ENCODE data around the gene TENT5C. TPM values are rescaled to one million over a fixed set of nuclear protein-coding genes. Genes with fewer than 3 reads are reported as not detected.
A peak's percentile ranks its signal among the peaks of the same experiment; 100 is the strongest.

The TENT5C gene
- total RNA-seq, 5 donors from 2014 or later (not counting 1 experiment from before 2014, with no cell fraction given), result 7.6 to 133 (median 11.2) TPM

- Histone ChIP-seq H3K9me3 (no peaks in the 10 kb centered on the region), H3K27ac (ENCODE audit: low read length) (no peak overlapping the region), H3K4me3 (ENCODE audit: control insufficient read depth in 1 of 2, extremely low read depth in 1 of 2, low read length in 1 of 2) (no peak overlapping the region), H3K27me3 (replicated peaks in 1 of 2; ENCODE audit: control insufficient read depth in 2 of 2, extremely low read depth in 1 of 2, insufficient read depth in 2 of 2, low read length in 1 of 2) (no peaks in the 10 kb centered on the region), H3K4me1 (ENCODE audit: control insufficient read depth in 1 of 2, extremely low read depth in 1 of 2, insufficient read depth in 2 of 2, low read length in 2 of 2) (peaks cover 0 to 11% of the 10 kb centered on the region in 2 experiments), H3K36me3 (ENCODE audit: control insufficient read depth in 2 of 2, extremely low read depth in 1 of 2, insufficient read depth in 1 of 2, low read length in 1 of 2) (no peaks in the 10 kb centered on the region)
- no CpG with 5 or more reads among the region's 3 CpGs for whole genome bisulfite sequencing (ENCODE audit: insufficient coverage)
- H3K4me3 Mint-ChIP-seq, result no peak overlapping the region
- ChIA-PET POLR2A (no interaction called here), CTCF (interaction anchor here in 1 of 2 donors (1.5 kb wide), 1 partner anchor 38 kb away, joined by 5 read pairs; no protein-coding TSS in a partner anchor)
- peaks cover 20 to 40% (median 33%) of the 10 kb centered on the region in 3 donors for H3K4me1 Mint-ChIP-seq
- H3K27ac Mint-ChIP-seq, result no peak overlapping the region
- no peak for DNase-seq
- ATAC-seq (replicated peaks in 1 of 4), result no peak
- peaks cover 0 to 22% of the 10 kb centered on the region in 2 donors for H3K27me3 Mint-ChIP-seq
- no peaks in the 10 kb centered on the region for H3K36me3 Mint-ChIP-seq
- no peaks in the 10 kb centered on the region for H3K9me3 Mint-ChIP-seq
Measured at GRCh38 chr1:117635805-117636204, 30.0 kb downstream of the TENT5C start.

GRCh38 chr1:117636637-117637425 lies 31.0 kb downstream of the TENT5C start:
- H3K4me3 ChIP-seq (ENCODE audit: control insufficient read depth in 1 of 2, extremely low read depth in 1 of 2, low read length in 1 of 2), result no peak overlapping the region
- Mint-ChIP-seq H3K27ac (no peak overlapping the region), H3K9me3 (no peaks in the 10 kb centered on the region), H3K4me3 (no peak overlapping the region), H3K27me3 (peaks cover 0 to 22% of the 10 kb centered on the region in 2 donors), H3K36me3 (no peaks in the 10 kb centered on the region), H3K4me1 (peaks cover 20 to 35% (median 27%) of the 10 kb centered on the region in 3 donors)
- peak in 2 of 4 experiments; percentile 23 to 24 for ATAC-seq (replicated peaks in 1 of 4)
- H3K27me3 ChIP-seq (replicated peaks in 1 of 2; ENCODE audit: control insufficient read depth in 2 of 2, extremely low read depth in 1 of 2, insufficient read depth in 2 of 2, low read length in 1 of 2), result no peaks in the 10 kb centered on the region
- no peak for DNase-seq
- ChIA-PET CTCF (no interaction called here), POLR2A (no interaction called here)
- H3K9me3 ChIP-seq, result no peaks in the 10 kb centered on the region
- peaks cover 0 to 11% of the 10 kb centered on the region in 2 experiments for H3K4me1 ChIP-seq (ENCODE audit: control insufficient read depth in 1 of 2, extremely low read depth in 1 of 2, insufficient read depth in 2 of 2, low read length in 2 of 2)
- no peaks in the 10 kb centered on the region for H3K36me3 ChIP-seq (ENCODE audit: control insufficient read depth in 2 of 2, extremely low read depth in 1 of 2, insufficient read depth in 1 of 2, low read length in 1 of 2)
- H3K27ac ChIP-seq (ENCODE audit: low read length), result no peak overlapping the region
- 100% methylated on average over 3 of the region's 8 CpGs for WGBS (ENCODE audit: insufficient coverage)

GRCh38 chr1:117638141-117638540 lies 32.3 kb downstream of the TENT5C start:
- no peaks in the 10 kb centered on the region for H3K36me3 Mint-ChIP-seq
- ChIA-PET CTCF (interaction anchor here in 1 of 2 donors (1.3 kb wide), 1 partner anchor 25 kb away, joined by 3 read pairs; no protein-coding TSS in a partner anchor), POLR2A (interaction anchor here in 1 of 2 donors (0.6 kb wide), 1 partner anchor 82 kb away, joined by 3 read pairs; no protein-coding TSS in a partner anchor)
- 40% methylated on average over 1 of the region's 1 CpG for WGBS (ENCODE audit: insufficient coverage)
- no peaks in the 10 kb centered on the region for H3K9me3 ChIP-seq
- ATAC-seq (replicated peaks in 1 of 4) (no peak), DNase-seq (no peak)
- no peak overlapping the region for H3K4me3 ChIP-seq (ENCODE audit: control insufficient read depth in 1 of 2, extremely low read depth in 1 of 2, low read length in 1 of 2)
- peaks cover 0 to 11% of the 10 kb centered on the region in 2 experiments for H3K4me1 ChIP-seq (ENCODE audit: control insufficient read depth in 1 of 2, extremely low read depth in 1 of 2, insufficient read depth in 2 of 2, low read length in 2 of 2)
- peaks cover 12 to 24% (median 18%) of the 10 kb centered on the region in 3 donors for H3K4me1 Mint-ChIP-seq
- H3K27me3 Mint-ChIP-seq, result peaks cover 0 to 22% of the 10 kb centered on the region in 2 donors
- H3K27ac Mint-ChIP-seq, result no peak overlapping the region
- no peaks in the 10 kb centered on the region for H3K27me3 ChIP-seq (replicated peaks in 1 of 2; ENCODE audit: control insufficient read depth in 2 of 2, extremely low read depth in 1 of 2, insufficient read depth in 2 of 2, low read length in 1 of 2)
- H3K36me3 ChIP-seq (ENCODE audit: control insufficient read depth in 2 of 2, extremely low read depth in 1 of 2, insufficient read depth in 1 of 2, low read length in 1 of 2), result no peaks in the 10 kb centered on the region
- no peaks in the 10 kb centered on the region for H3K9me3 Mint-ChIP-seq
- no peak overlapping the region for H3K27ac ChIP-seq (ENCODE audit: low read length)
- H3K4me3 Mint-ChIP-seq, result no peak overlapping the region

- Histone ChIP-seq H3K27ac (ENCODE audit: low read length) (no peak overlapping the region), H3K36me3 (ENCODE audit: control insufficient read depth in 2 of 2, extremely low read depth in 1 of 2, insufficient read depth in 1 of 2, low read length in 1 of 2) (no peaks in the 10 kb centered on the region), H3K9me3 (no peaks in the 10 kb centered on the region), H3K4me1 (ENCODE audit: control insufficient read depth in 1 of 2, extremely low read depth in 1 of 2, insufficient read depth in 2 of 2, low read length in 2 of 2) (peaks cover 3 to 8% of the 10 kb centered on the region in 2 experiments), H3K4me3 (ENCODE audit: control insufficient read depth in 1 of 2, extremely low read depth in 1 of 2, low read length in 1 of 2) (no peak overlapping the region), H3K27me3 (replicated peaks in 1 of 2; ENCODE audit: control insufficient read depth in 2 of 2, extremely low read depth in 1 of 2, insufficient read depth in 2 of 2, low read length in 1 of 2) (no peaks in the 10 kb centered on the region)
- Mint-ChIP-seq H3K4me3 (no peak overlapping the region), H3K4me1 (peaks cover 13 to 21% (median 15%) of the 10 kb centered on the region in 3 donors), H3K27me3 (peaks cover 0 to 22% of the 10 kb centered on the region in 2 donors), H3K27ac (no peak overlapping the region), H3K9me3 (no peaks in the 10 kb centered on the region), H3K36me3 (no peaks in the 10 kb centered on the region)
- CTCF ChIA-PET, result interaction anchor here in 1 of 2 donors (0.7 to 1.3 kb wide), 2 partner anchors 10 to 24 kb away, joined by 3 read pairs; no protein-coding TSS in a partner anchor
- ATAC-seq (replicated peaks in 1 of 4) (no peak), DNase-seq (no peak)
- 95% methylated on average over 3 of the region's 4 CpGs for WGBS (ENCODE audit: insufficient coverage)
- POLR2A ChIA-PET, result no interaction called here
Measured at GRCh38 chr1:117638759-117639158, 32.9 kb downstream of the TENT5C start.

GRCh38 chr1:117639741-117640140 lies 33.9 kb downstream of the TENT5C start:
- no peak overlapping the region for H3K27ac Mint-ChIP-seq
- Histone ChIP-seq H3K27ac (ENCODE audit: low read length) (no peak overlapping the region), H3K36me3 (ENCODE audit: control insufficient read depth in 2 of 2, extremely low read depth in 1 of 2, insufficient read depth in 1 of 2, low read length in 1 of 2) (no peaks in the 10 kb centered on the region), H3K27me3 (replicated peaks in 1 of 2; ENCODE audit: control insufficient read depth in 2 of 2, extremely low read depth in 1 of 2, insufficient read depth in 2 of 2, low read length in 1 of 2) (no peaks in the 10 kb centered on the region), H3K4me3 (ENCODE audit: control insufficient read depth in 1 of 2, extremely low read depth in 1 of 2, low read length in 1 of 2) (no peak overlapping the region), H3K9me3 (no peaks in the 10 kb centered on the region), H3K4me1 (ENCODE audit: control insufficient read depth in 1 of 2, extremely low read depth in 1 of 2, insufficient read depth in 2 of 2, low read length in 2 of 2) (peaks cover 3 to 14% of the 10 kb centered on the region in 2 experiments)
- WGBS (ENCODE audit: insufficient coverage), result 100% methylated on average over 1 of the region's 4 CpGs
- peaks cover 15 to 27% (median 22%) of the 10 kb centered on the region in 3 donors for H3K4me1 Mint-ChIP-seq
- no peak overlapping the region for H3K4me3 Mint-ChIP-seq
- peaks cover 0 to 27% of the 10 kb centered on the region in 2 donors for H3K27me3 Mint-ChIP-seq
- DNase-seq (no peak), ATAC-seq (replicated peaks in 1 of 4) (no peak)
- no peaks in the 10 kb centered on the region for H3K9me3 Mint-ChIP-seq
- CTCF ChIA-PET, result no interaction called here
- no peaks in the 10 kb centered on the region for H3K36me3 Mint-ChIP-seq
- POLR2A ChIA-PET, result interaction anchor here in 1 of 2 donors (0.6 kb wide), 1 partner anchor 111 kb away, joined by 3 read pairs; no protein-coding TSS in a partner anchor

GRCh38 chr1:117641536-117641935 lies 35.7 kb downstream of the TENT5C start:
- Mint-ChIP-seq H3K36me3 (no peaks in the 10 kb centered on the region), H3K27ac (no peak overlapping the region), H3K9me3 (no peaks in the 10 kb centered on the region), H3K27me3 (peaks cover 0 to 24% of the 10 kb centered on the region in 2 donors), H3K4me3 (no peak overlapping the region), H3K4me1 (peaks cover 10 to 18% (median 17%) of the 10 kb centered on the region in 3 donors)
- Histone ChIP-seq H3K9me3 (no peaks in the 10 kb centered on the region), H3K4me3 (ENCODE audit: control insufficient read depth in 1 of 2, extremely low read depth in 1 of 2, low read length in 1 of 2) (no peak overlapping the region), H3K36me3 (ENCODE audit: control insufficient read depth in 2 of 2, extremely low read depth in 1 of 2, insufficient read depth in 1 of 2, low read length in 1 of 2) (no peaks in the 10 kb centered on the region), H3K4me1 (ENCODE audit: control insufficient read depth in 1 of 2, extremely low read depth in 1 of 2, insufficient read depth in 2 of 2, low read length in 2 of 2) (peaks cover 3 to 16% of the 10 kb centered on the region in 2 experiments), H3K27ac (ENCODE audit: low read length) (no peak overlapping the region), H3K27me3 (replicated peaks in 1 of 2; ENCODE audit: control insufficient read depth in 2 of 2, extremely low read depth in 1 of 2, insufficient read depth in 2 of 2, low read length in 1 of 2) (peaks cover 0 to 9% of the 10 kb centered on the region in 2 experiments)
- ATAC-seq (replicated peaks in 1 of 4), result no peak
- CTCF ChIA-PET, result interaction anchor here in 1 of 2 donors (1.3 kb wide), 1 partner anchor 35 kb away, joined by 5 read pairs; no protein-coding TSS in a partner anchor
- WGBS (ENCODE audit: insufficient coverage), result 100% methylated on average over 1 of the region's 3 CpGs
- DNase-seq, result no peak
- POLR2A ChIA-PET, result interaction anchor here in 1 of 2 donors (0.6 kb wide), 1 partner anchor 13 kb away, joined by 3 read pairs; no protein-coding TSS in a partner anchor

Data from T-cell (primary cell).